D721Med (cell line): ENCODE data around the gene ANKRD28.
"Not testable (repeated sequence)": the region's sequence is repeated elsewhere in the genome, so short reads cannot be mapped to it uniquely, and the experiment has no call there.

Source experiments
- DNase-seq: peaks from one replicate; pipeline ENCODE4 v3.0.0; 2011; ENCODE audit warnings: low spot score; ENCODE audit not compliant: insufficient read length
- FAIRE-seq: peaks from 2 replicates; lab custom pipeline; 2011; peaks lifted over from hg19 to GRCh38; lab: Jason Lieb, UNC
- TF ChIP-seq, protein P1 (sequence below): IDR thresholded peaks from 2 replicates; pipeline ENCODE4 v1.5.1; 2012; ENCODE audit warnings: mild to moderate bottlenecking, control low read depth; ENCODE audit not compliant: insufficient read depth; ENCODE audit errors: missing control alignments

ANKRD28 gene

GRCh38 chr3:15797642-15798303, at the start of gene ANKRD28:
Gene ANKRD28 (minus strand): TSS chr3:15797979. CDS start chr3:15796521, 1,458 bp downstream.
- TF ChIP-seq, protein P1, sequence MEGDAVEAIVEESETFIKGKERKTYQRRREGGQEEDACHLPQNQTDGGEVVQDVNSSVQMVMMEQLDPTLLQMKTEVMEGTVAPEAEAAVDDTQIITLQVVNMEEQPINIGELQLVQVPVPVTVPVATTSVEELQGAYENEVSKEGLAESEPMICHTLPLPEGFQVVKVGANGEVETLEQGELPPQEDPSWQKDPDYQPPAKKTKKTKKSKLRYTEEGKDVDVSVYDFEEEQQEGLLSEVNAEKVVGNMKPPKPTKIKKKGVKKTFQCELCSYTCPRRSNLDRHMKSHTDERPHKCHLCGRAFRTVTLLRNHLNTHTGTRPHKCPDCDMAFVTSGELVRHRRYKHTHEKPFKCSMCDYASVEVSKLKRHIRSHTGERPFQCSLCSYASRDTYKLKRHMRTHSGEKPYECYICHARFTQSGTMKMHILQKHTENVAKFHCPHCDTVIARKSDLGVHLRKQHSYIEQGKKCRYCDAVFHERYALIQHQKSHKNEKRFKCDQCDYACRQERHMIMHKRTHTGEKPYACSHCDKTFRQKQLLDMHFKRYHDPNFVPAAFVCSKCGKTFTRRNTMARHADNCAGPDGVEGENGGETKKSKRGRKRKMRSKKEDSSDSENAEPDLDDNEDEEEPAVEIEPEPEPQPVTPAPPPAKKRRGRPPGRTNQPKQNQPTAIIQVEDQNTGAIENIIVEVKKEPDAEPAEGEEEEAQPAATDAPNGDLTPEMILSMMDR: peak; percentile 1
- FAIRE-seq (no peak), DNase-seq (no peak)

GRCh38 chr3:15847239-15847638, 49.5 kb upstream of the ANKRD28 start:
- FAIRE-seq: no peak
- TF ChIP-seq, protein P1: no peak
- no peak for DNase-seq

- TF ChIP-seq, protein P1: no peak
- FAIRE-seq: no peak
- DNase-seq: no peak
These were observed 48.8 kb upstream of the ANKRD28 start for GRCh38 chr3:15846606-15847005.

GRCh38 chr3:15845475-15845874, 47.7 kb upstream of the ANKRD28 start:
- FAIRE-seq: no peak
- no peak for DNase-seq
- TF ChIP-seq, protein P1: no peak

DNA sequence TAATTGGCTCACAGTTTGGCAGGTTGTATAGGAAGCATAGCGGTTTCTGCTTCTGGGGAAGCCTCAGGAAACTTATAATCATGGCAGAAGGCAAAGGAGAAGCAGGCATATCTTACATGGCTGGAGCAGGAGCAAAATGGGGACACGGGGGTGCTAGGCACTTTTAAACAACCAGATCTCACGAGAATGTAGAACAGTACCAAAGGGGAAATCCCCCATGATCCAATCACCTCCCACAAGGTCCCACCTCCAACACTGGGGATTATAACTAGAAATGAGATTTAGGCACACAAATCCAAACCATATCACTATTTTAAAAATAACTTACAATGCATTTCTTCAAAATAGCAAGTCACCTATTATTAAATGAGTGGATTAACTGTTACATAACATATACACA, 47.1 kb upstream of the ANKRD28 start:
- FAIRE-seq (no peak), DNase-seq (no peak)
- TF ChIP-seq, protein P1: no peak

DNA sequence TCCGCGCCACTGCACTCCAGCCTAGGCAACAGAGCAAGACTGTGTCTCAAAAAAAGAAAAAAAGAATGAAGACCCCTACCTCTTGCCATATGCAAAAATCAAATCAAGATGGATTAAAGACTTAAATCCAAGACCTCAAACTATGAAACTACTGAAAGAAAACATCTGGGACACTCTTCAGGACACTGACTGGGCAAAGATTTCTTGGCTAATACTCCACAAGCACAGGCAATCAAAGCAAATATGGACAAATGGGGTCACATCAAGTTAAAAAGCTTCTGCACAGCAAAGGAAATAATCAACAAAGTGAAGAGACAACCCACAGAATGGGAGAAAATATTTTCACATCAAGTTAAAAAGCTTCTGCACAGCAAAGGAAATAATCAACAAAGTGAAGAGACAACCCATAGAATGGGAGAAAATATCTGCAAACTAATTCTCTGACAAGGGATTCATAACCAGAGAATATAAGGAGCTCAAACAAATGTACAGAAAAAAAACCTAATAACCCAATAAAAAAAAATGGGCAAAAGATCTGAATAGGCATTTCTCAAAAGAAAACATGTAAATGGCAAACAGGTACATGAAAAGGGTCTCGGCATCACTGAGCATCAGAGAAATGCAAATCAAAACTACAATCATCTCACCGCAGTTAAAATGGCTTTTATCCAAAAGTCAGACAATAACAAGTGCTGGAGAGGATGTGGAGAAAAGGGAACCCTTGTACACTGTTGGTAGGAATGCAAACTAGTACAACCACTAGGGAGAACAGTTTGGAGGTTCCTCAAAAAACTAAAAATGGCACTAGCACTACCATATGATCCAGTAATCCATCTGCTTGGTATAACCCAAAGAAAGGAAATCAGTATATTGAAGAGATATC, 43.6 kb upstream of the ANKRD28 start:
- not testable (repeated sequence) for DNase-seq, FAIRE-seq

- peak; percentile 74 for FAIRE-seq
- TF ChIP-seq, protein P1: no peak
- no peak for DNase-seq
These were observed 41.8 kb upstream of the ANKRD28 start for GRCh38 chr3:15839568-15839967.
